Measurements from ENCODE around the gene ZNF750.

DNA sequence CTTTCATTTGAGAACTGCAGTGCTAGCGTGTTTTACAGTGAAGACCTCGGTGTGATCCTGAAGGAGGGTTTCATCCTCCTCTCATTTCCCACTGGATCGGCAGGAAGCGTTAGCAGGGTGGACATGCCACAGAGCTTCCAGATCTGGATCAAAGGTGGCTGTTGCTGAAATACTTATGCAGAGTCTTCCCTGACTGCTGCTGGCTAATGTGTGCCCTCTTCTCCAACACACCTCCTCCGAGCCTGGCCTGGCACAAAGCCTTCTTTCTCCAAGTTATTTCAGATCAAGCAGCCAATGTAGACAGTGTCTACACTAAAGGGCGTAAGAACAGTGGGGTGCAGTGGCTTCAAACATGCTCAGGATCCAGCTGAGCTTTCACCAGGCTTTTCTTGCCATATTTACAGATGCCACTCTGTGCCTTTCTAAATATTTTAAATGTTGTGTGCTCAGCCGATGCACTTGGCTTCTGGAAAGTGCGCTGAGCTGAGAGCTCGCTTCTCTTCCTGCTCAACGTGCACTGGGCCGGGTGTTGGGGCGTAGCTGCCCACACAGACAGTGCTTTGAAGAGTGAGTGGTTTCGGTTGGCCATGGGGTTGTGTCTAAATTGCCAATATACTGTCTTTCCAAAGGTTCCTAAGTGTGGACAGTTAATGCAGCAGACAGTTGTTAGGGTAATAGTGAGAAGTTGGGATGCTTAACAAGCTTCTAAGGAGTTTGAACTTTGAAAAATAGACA, 2.1 kb downstream of the ZNF750 start:
- TF ChIP-seq, protein P1, sequence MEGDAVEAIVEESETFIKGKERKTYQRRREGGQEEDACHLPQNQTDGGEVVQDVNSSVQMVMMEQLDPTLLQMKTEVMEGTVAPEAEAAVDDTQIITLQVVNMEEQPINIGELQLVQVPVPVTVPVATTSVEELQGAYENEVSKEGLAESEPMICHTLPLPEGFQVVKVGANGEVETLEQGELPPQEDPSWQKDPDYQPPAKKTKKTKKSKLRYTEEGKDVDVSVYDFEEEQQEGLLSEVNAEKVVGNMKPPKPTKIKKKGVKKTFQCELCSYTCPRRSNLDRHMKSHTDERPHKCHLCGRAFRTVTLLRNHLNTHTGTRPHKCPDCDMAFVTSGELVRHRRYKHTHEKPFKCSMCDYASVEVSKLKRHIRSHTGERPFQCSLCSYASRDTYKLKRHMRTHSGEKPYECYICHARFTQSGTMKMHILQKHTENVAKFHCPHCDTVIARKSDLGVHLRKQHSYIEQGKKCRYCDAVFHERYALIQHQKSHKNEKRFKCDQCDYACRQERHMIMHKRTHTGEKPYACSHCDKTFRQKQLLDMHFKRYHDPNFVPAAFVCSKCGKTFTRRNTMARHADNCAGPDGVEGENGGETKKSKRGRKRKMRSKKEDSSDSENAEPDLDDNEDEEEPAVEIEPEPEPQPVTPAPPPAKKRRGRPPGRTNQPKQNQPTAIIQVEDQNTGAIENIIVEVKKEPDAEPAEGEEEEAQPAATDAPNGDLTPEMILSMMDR (conservative IDR thresholded peaks at IDR 0.05): no peak
- no peak for TF ChIP-seq ZFX (IDR thresholded peaks at IDR 0.05)

All from C4-2B (cell line).